ENCODE data around the gene GBP7. TPM values are rescaled to one million over a fixed set of nuclear protein-coding genes. Genes with fewer than 3 reads are reported as not detected.

Gene GBP7
- total and polyA plus RNA-seq, 10 of the 15 experiments (the other 5 are each of a cell fraction or from before 2014, with no cell fraction given): not detected

DNA sequence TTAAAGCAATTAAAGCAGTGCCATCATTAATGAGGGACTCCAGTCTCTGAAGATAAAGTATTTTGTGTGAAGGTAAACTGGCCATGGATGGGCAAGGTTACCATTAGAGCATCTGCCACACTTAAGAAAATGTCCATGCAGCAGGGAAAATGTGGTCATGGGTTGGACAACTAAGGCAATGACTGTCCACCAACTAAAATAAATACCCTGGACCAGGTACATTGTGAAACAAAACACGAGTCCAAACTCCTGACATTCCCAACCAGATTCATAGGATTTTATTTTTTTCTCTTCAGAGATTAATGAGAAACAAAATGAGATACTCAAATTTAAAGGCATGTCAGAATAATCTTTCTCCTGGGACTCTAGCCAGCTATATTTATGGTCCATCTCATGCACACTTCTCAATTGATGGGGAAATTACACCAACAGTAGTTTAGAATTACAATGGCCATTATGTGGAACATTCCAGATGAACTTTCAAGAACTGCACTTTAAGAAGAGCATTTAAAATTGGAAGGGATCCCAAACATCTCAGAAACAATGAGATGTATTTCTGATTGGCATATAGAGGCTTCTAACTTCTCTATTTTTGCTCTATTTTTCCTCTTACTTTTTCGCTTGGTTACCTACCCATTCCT lies 8.1 kb downstream of the GBP7 start (continued):
- TF ChIP-seq ZNF687 (IDR thresholded peaks at IDR 0.05): no peak
- no peak for TF ChIP-seq CUX1 (IDR thresholded peaks at IDR 0.05; ENCODE audit: insufficient replicate concordance, low read depth, low read length)
- TF ChIP-seq ETV6 (conservative IDR thresholded peaks at IDR 0.05 in 1 of 2, IDR thresholded peaks at IDR 0.05 in 1 of 2; ENCODE audit: borderline replicate concordance in 1 of 2, low read depth in 1 of 2): no peak
- no peak for TF ChIP-seq ATF7 (IDR thresholded peaks at IDR 0.05; ENCODE audit: low read depth)

All from GM12878 (cell line).